ENCODE data around the gene MDK.
"Not testable (repeated sequence)": the region's sequence is repeated elsewhere in the genome, so short reads cannot be mapped to it uniquely, and the experiment has no call there.

MDK gene

GRCh38 chr11:46369458-46370152 is 11.9 kb upstream of the MDK start:
- peak; percentile 34 for DNase-seq

- DNase-seq = no peak
These were observed 11.2 kb upstream of the MDK start for GRCh38 chr11:46370253-46370652.

GRCh38 chr11:46371262-46371661 is 10.2 kb upstream of the MDK start:
- DNase-seq = not testable (repeated sequence)

GRCh38 chr11:46372086-46372485 is 9.4 kb upstream of the MDK start:
- no peak for DNase-seq

GRCh38 chr11:46372501-46372900 is 9.0 kb upstream of the MDK start:
- DNase-seq = not testable (repeated sequence)

- no peak for DNase-seq
These were observed 7.4 kb upstream of the MDK start for GRCh38 chr11:46373787-46374740.

- no peak for DNase-seq
These were observed 6.7 kb upstream of the MDK start for GRCh38 chr11:46374815-46375214.

GRCh38 chr11:46375392-46376101 is 5.9 kb upstream of the MDK start:
- no peak for DNase-seq

- DNase-seq = no peak
These were observed 5.0 kb upstream of the MDK start for GRCh38 chr11:46376258-46377050.

- DNase-seq = no peak
These were observed 4.2 kb upstream of the MDK start for GRCh38 chr11:46377290-46377689.

- DNase-seq = no peak
These were observed 3.6 kb upstream of the MDK start for GRCh38 chr11:46377831-46378230.

GRCh38 chr11:46378296-46378695 is 3.2 kb upstream of the MDK start:
- no peak for DNase-seq

- no peak for DNase-seq
These were observed 2.5 kb upstream of the MDK start for GRCh38 chr11:46378811-46379481.

GRCh38 chr11:46379482-46380293 is 1.8 kb upstream of the MDK start:
- DNase-seq = peak; percentile 66

GRCh38 chr11:46380340-46381047 is 975 bp upstream of the MDK start:
- peak; percentile 54 for DNase-seq

GRCh38 chr11:46381819-46382645 is 563 bp downstream of the MDK start:
- DNase-seq = peak; percentile 61

- peak; percentile 50 for DNase-seq
These were observed 1.4 kb downstream of the MDK start for GRCh38 chr11:46382646-46383403.

- DNase-seq = no peak
These were observed 1.9 kb downstream of the MDK start for GRCh38 chr11:46383404-46383758.

Measured in NCI-H526 treated with DMSO at 0.1 percent for 48 hours (cell line).